ENCODE measurements around the gene PLEKHA1. TPM values are rescaled to one million over a fixed set of nuclear protein-coding genes. Genes with fewer than 3 reads are reported as not detected.

PLEKHA1 gene
- total RNA-seq, 2 donors from 2014 or later, result 28.9 to 31.6 TPM

- H3K36me3 ChIP-seq, result peaks cover 40% of the 10 kb centered on the region
These were observed 52.8 kb downstream of the PLEKHA1 start for GRCh38 chr10:122427280-122427679.

DNA sequence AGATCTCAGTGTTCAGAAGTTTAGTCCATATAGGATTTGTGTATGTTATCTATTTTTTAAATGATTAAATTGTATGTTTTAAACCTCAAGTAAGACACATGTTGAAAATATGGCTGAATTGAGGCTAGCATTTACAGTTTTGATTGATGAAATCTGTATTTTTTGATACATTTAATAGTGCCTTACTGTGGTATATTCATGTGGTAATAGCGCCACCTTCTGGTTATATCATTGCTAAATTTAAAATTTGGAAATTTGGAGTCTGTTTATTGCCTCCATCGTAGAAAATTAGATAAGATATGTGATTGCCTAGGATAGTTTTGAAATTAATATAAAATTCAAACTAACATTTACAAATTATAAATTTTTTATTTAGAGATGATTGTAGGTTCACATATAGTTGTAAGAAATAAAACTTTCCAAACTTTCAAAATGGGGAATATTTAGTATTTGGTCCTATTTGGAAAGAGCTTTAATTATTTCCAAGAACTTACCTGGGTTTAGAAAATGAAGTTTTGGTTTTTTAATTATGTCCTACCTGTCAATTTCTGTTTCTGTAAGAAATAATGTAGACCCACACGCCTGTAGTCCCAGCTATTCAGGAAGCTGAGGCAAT lies 60.8 kb downstream of the PLEKHA1 start:
- H3K36me3 ChIP-seq, result peaks cover 7% of the 10 kb centered on the region
- peaks cover 0 to 11% of the 10 kb centered on the region in 2 donors for H3K9me3 ChIP-seq
- no peaks in the 10 kb centered on the region for H3K27me3 ChIP-seq
- no peak overlapping the region for H3K27ac ChIP-seq
- no peak overlapping the region for H3K4me3 ChIP-seq
- peak; percentile 56 to 76 for TF ChIP-seq CTCF (IDR thresholded peaks at IDR 0.05)
- H3K4me1 ChIP-seq, result no peaks in the 10 kb centered on the region
- DNase-seq (ENCODE audit: low spot score), result no peak

More at GRCh38 chr10:122427280-122427679, 52.8 kb downstream of the PLEKHA1 start:
- Histone ChIP-seq H3K27ac (no peak overlapping the region), H3K27me3 (no peaks in the 10 kb centered on the region), H3K9me3 (no peaks in the 10 kb centered on the region), H3K4me1 (peaks cover 0 to under 1% of the 10 kb centered on the region in 2 donors), H3K4me3 (no peak overlapping the region)
- DNase-seq (ENCODE audit: low spot score), result no peak
- no peak for TF ChIP-seq CTCF (IDR thresholded peaks at IDR 0.05)

DNA sequence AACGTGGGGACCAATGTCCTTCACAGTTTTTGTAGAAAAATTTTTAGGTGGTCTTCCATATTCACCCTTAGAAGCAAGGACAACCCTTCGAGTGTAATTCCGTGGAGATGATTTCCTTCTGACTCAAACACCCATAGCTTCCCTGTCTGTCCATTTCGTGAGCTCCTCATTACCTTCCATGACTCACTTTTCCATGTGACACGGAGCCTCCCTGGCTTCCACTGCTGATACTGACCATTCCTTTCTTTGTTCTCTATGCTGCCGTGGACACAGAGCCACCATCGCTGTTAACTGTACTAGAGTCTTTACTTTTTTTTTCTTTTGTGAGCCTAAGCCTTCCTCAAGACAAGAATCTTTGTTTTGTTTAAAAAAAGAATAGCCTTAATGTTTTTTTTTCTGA lies 67.5 kb downstream of the PLEKHA1 start:
- H3K4me3 ChIP-seq, result no peak overlapping the region
- H3K27ac ChIP-seq, result no peak overlapping the region
- no peak for DNase-seq (ENCODE audit: low spot score)
- H3K4me1 ChIP-seq, result peaks cover 0 to 3% of the 10 kb centered on the region in 2 donors
- peaks cover 0 to 11% of the 10 kb centered on the region in 2 donors for H3K9me3 ChIP-seq
- H3K27me3 ChIP-seq, result no peaks in the 10 kb centered on the region
- no peaks in the 10 kb centered on the region for H3K36me3 ChIP-seq
- no peak for TF ChIP-seq CTCF (IDR thresholded peaks at IDR 0.05)

GRCh38 chr10:122445469-122445868 lies 71.0 kb downstream of the PLEKHA1 start:
- TF ChIP-seq CTCF (IDR thresholded peaks at IDR 0.05), result no peak
- DNase-seq (ENCODE audit: low spot score), result no peak
- Histone ChIP-seq H3K4me3 (no peak overlapping the region), H3K27me3 (no peaks in the 10 kb centered on the region), H3K27ac (no peak overlapping the region), H3K9me3 (no peaks in the 10 kb centered on the region), H3K4me1 (peaks cover 0 to 11% of the 10 kb centered on the region in 2 donors), H3K36me3 (no peaks in the 10 kb centered on the region)

- Histone ChIP-seq H3K27me3 (no peaks in the 10 kb centered on the region), H3K9me3 (no peaks in the 10 kb centered on the region), H3K27ac (no peak overlapping the region), H3K36me3 (no peaks in the 10 kb centered on the region), H3K4me3 (no peak overlapping the region), H3K4me1 (peaks cover 0 to 11% of the 10 kb centered on the region in 2 donors)
- TF ChIP-seq CTCF (IDR thresholded peaks at IDR 0.05), result no peak
- DNase-seq (ENCODE audit: low spot score), result no peak
These were observed 71.4 kb downstream of the PLEKHA1 start for GRCh38 chr10:122445904-122446303.
